Heart left ventricle (tissue), 16 donors: ENCODE results near the gene BCR. TPM values are rescaled to one million over a fixed set of nuclear protein-coding genes. Genes with fewer than 3 reads are reported as not detected.

Experiments
- ATAC-seq, 4 donors: fragments of 200-7000 bp; cut with Tn5 transposase; one replicate each; pipeline ENCODE4 v1.9.1; 2020 to 2022; ENCODE audit warnings: moderate library complexity in 4 of 4, mild to moderate bottlenecking in 3 of 4, moderate number of reproducible peaks in 1 of 4
- DNase-seq, 5 donors: peaks; one replicate each; pipeline ENCODE4 v3.0.0-alpha.2; 2020
- H3K27ac ChIP-seq, 12 donors: fragments of 200-600 bp; sonication (generic) in 4 of 12; one replicate each; pipeline versions ENCODE4 v1.5.0 to v1.8.0; 2016 to 2022; ENCODE audit warnings: mild to moderate bottlenecking in 2 of 12
- H3K27me3 ChIP-seq, 9 donors: fragments of 200-600 bp; sonication (generic) in 2 of 9; one replicate each; pipeline versions ENCODE4 v1.5.1 to v1.8.0; 2016 to 2022; ENCODE audit warnings: mild to moderate bottlenecking in 3 of 9
- H3K36me3 ChIP-seq, 9 donors: fragments of 200-600 bp; sonication (generic) in 2 of 9; one replicate each; pipeline versions ENCODE4 v1.5.0 to v1.8.0; 2018 to 2022; ENCODE audit warnings: mild to moderate bottlenecking in 2 of 9
- H3K4me1 ChIP-seq, 12 donors: fragments of 200-600 bp; sonication (generic) in 4 of 12; one replicate each; pipeline versions ENCODE4 v1.5.0 to v1.8.0; 2016 to 2022; ENCODE audit warnings: mild to moderate bottlenecking in 3 of 12
- H3K4me3 ChIP-seq, 12 donors: fragments of 200-600 bp; sonication (generic) in 4 of 12; one replicate each; pipeline versions ENCODE4 v1.5.0 to v1.8.0; 2017 to 2022; ENCODE audit warnings: mild to moderate bottlenecking in 9 of 12, moderate library complexity in 4 of 12
- H3K9me3 ChIP-seq, 12 donors: fragments of 200-600 bp; sonication (generic) in 4 of 12; one replicate each; pipeline versions ENCODE4 v1.5.0 to v1.8.0; 2016 to 2022; ENCODE audit warnings: mild to moderate bottlenecking in 1 of 12
- CTCF ChIP-seq, 12 donors: fragments of 200-600 bp; sonication (generic) in 4 of 12; IDR thresholded peaks; one replicate each; pipeline versions ENCODE4 v1.5.0 to v1.8.0; 2018 to 2022; ENCODE audit warnings: antibody characterized with exemption in 12 of 12, mild to moderate bottlenecking in 5 of 12
- POLR2A ChIP-seq, 2 donors: fragments of 450-650 bp; IDR thresholded peaks; one replicate each; pipeline ENCODE4 v1.6.1; 2017; ENCODE audit warnings: antibody characterized with exemption in 2 of 2, mild to moderate bottlenecking in 2 of 2, moderate library complexity in 2 of 2
- WGBS, 4 donors: extraction: QIAGEN DNeasy Blood & Tissue Kit in 2 of 4; methylation state at CpG; one replicate each; pipeline versions ENCODE4 v1.1.5 to v1.1.7; 2013 to 2018; 5-methylcytosine and 5-hydroxymethylcytosine counted together
- intact Hi-C, 10 donors: fragments of 100-400 bp; cut with DNase I; formaldehyde crosslinking; loops; one replicate each; pipeline versions ENCODE4 v1.11.1 to v1.14.2; 2022
- polyA plus RNA-seq, 2 donors: library from polyadenylated mRNA; stranded (reverse); fragments of 200-250 nt; gene quantifications; one replicate each; pipeline ENCODE4 v1.2.3, GENCODE V29; 2013
- total RNA-seq, 9 donors: library from RNA; depleted of rRNA in 2 of 9; stranded (reverse); fragments of >200 nt in 2 of 9; fragmentation: NEBNext Ultra II Directional in 3 of 9; extraction: Animal tissue kit (Norgen Biotek cat#: 25700) in 3 of 9; gene quantifications; one replicate each; pipeline versions ENCODE4 v1.1.0 to v1.2.4, GENCODE V29; 2016 to 2023
- donor health status: ischemic (EF 13 %, LVEDD 7.1; RV severe dilation, severe dysfunction).
- donor health status: healthy with polysubstance abuse.
- donor health status: DM: no; HTN: yes; CAD: no.
- donor health status: DM: no; HTN: no; CAD: no.
- donor health status: ischemic (EF 25% LVEDD 6.9; RV normal size, moderate dysfunction).
- donor health status: ischemic (EF 25% LVEDD 5.7; RV mildly dilated, moderate dysfunction).
- donor health status: healthy.
- donor health status: DM: yes; HTN: yes; CAD: no.
- donor health status: ischemic (EF 35%, LVEDD 5.7; RV mildly dilated, moderate dysfunction).
- donor health status: nonischemic (EF 11% LVEDD 7.7; RV severe dilation, severe dysfunction).
- donor health status: DM: yes; HTN: yes; CAD: no.
- donor health status: PGD.
- donor health status: ischemic (EF 29% LVEDD 5.4; RV normal size, mild dysfunction).
- donor health status: nonischemic (EF 23%, LVEDD 6.1; RV moderate dilation, normal function).

The BCR gene
- total and polyA plus RNA-seq, 11 donors, result 12.6 to 51.1 (median 28.7) TPM

DNA sequence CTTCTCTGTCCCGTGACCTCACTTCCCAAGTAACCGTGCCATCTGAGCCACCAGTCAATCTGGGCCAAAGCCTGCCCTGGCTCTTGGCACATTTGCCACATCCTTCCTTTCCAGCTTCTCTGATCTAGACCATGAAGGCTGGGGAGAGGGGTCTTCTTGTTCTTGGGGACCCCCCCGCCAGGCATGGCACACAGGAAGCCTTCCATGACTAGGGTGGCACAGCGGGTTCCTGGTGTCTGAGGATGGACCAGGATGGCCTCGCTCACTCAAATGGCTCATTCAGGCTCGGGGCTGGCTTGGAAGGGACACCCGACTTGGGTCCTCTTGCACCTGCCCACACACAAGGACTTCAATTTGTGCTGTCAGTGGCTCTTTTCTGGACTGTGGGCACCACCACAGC is 121.3 kb downstream of the BCR start:
- no peak overlapping the region for H3K27ac ChIP-seq
- H3K36me3 ChIP-seq, result peaks cover 0 to 54% (median 26%) of the 10 kb centered on the region in 9 donors
- H3K4me3 ChIP-seq, result no peak overlapping the region
- H3K9me3 ChIP-seq, result no peaks in the 10 kb centered on the region
- no peak for TF ChIP-seq CTCF (IDR thresholded peaks at IDR 0.05)
- TF ChIP-seq POLR2A (IDR thresholded peaks at IDR 0.05), result no peak
- H3K27me3 ChIP-seq, result no peaks in the 10 kb centered on the region
- ATAC-seq (no peak), DNase-seq (peak in 2 of 5 donors; percentile 14 to 19)
- peaks cover 5 to 28% (median 18%) of the 10 kb centered on the region in 12 donors for H3K4me1 ChIP-seq
- intact Hi-C loops, result loop anchor here in 4 of 10 donors (10.0 kb wide), 2 partner anchors 223 to 233 kb away; no protein-coding TSS in a partner anchor
- 94 to 97% (median 95%) methylated on average over 7 of the region's 7 CpGs for WGBS, 4 donors

- ATAC-seq, result no peak
- H3K4me3 ChIP-seq, result no peak overlapping the region
- intact Hi-C loops, result loop anchor here in 4 of 10 donors (10.0 kb wide), 2 partner anchors 222 to 232 kb away; no protein-coding TSS in a partner anchor
- no peak overlapping the region for H3K27ac ChIP-seq
- 81 to 83% (median 82%) methylated on average over 12 to 21 of the region's 21 CpGs for WGBS, 4 donors
- TF ChIP-seq POLR2A (IDR thresholded peaks at IDR 0.05) (no peak), CTCF (IDR thresholded peaks at IDR 0.05) (no peak)
- peaks cover 5 to 32% (median 22%) of the 10 kb centered on the region in 12 donors for H3K4me1 ChIP-seq
- H3K9me3 ChIP-seq, result no peaks in the 10 kb centered on the region
- H3K36me3 ChIP-seq, result peaks cover 0 to 46% (median 22%) of the 10 kb centered on the region in 9 donors
- H3K27me3 ChIP-seq, result no peaks in the 10 kb centered on the region
- DNase-seq, result peak in 3 of 5 donors; percentile 16 to 51 (median 17)
Observed at GRCh38 chr22:23302171-23303002, 122.1 kb downstream of the BCR start.

DNA sequence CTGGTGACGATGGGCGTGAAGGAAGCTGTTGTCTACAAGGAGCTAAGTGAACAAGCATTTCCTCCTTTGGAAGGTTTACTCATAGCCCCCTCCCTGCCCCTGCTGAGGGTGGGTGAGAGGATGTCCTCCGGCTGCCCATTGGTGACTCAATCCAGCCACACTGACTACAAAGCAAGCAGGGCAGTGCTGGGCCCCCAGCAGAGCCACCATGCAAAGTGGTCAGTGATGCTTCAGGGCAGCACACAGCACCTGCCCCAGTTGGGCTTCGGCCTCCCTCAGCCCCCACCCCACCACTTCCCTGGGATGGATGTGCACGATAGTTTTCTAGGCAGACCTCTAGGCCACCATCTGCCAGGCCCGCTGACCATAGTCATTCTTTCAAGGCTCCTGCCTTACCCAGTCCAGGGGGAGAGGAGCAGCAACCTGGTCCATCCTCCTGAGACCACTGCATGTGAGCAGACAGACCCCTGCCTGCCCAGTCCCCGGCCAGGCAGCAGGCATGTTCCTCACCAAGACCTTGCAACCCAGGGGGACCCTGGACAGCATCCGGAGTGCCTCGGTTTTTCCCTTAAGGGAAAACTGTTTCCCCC is 125.1 kb downstream of the BCR start:
- peak in 3 of 5 donors; percentile 17 to 63 (median 46) for DNase-seq
- Histone ChIP-seq H3K27me3 (no peaks in the 10 kb centered on the region), H3K4me1 (peaks cover 5 to 32% (median 22%) of the 10 kb centered on the region in 12 donors), H3K27ac (peak overlapping the region; percentile 68 to 94 (median 80)), H3K9me3 (no peaks in the 10 kb centered on the region), H3K36me3 (peaks cover 0 to 21% (median 10%) of the 10 kb centered on the region in 9 donors), H3K4me3 (peak overlapping the region in 2 of 12 donors; percentile 19 to 32)
- TF ChIP-seq CTCF (IDR thresholded peaks at IDR 0.05) (no peak), POLR2A (IDR thresholded peaks at IDR 0.05) (no peak)
- WGBS, 4 donors, result 52 to 65% (median 53%) methylated on average over 8 to 9 of the region's 9 CpGs
- intact Hi-C loops, result loop anchor here in 4 of 10 donors (10.0 kb wide), 2 partner anchors 219 to 229 kb away; no protein-coding TSS in a partner anchor
- ATAC-seq, result peak in 3 of 4 donors; percentile 26 to 42 (median 31)
